ENCODE results near the gene BRCC3. TPM values are rescaled to one million over a fixed set of nuclear protein-coding genes. Genes with fewer than 3 reads are reported as not detected.

BRCC3 gene
- total and polyA plus RNA-seq, 2 of the 13 experiments (the other 11 are each of a cell fraction or from before 2014, with no cell fraction given), result 19.8 to 24.3 TPM

GRCh38 chrX:155134255-155134654, 62.9 kb downstream of the BRCC3 start:
- H3K36me3 ChIP-seq (replicated peaks in 1 of 2; ENCODE audit: control insufficient read depth in 1 of 2, insufficient read depth in 2 of 2, low read length in 2 of 2), result no peaks in the 10 kb centered on the region
- H3K4me1 ChIP-seq (ENCODE audit: insufficient read depth, low read length), result no peaks in the 10 kb centered on the region
- no peak overlapping the region for H3K4me3 ChIP-seq (replicated peaks in 1 of 3; ENCODE audit: insufficient read depth in 1 of 3, low read depth in 2 of 3, low read length in 3 of 3)
- no peak for ATAC-seq
- FAIRE-seq, result no peak
- 21% methylated on average over 3 of the region's 4 CpGs for WGBS (ENCODE audit: low lambda C conversion rate)
- in situ Hi-C loops (cut with HindIII; ENCODE audit: extremely low pct_ligation_motif_present, low pct_unique_long_range_greater_than_20kb), result no loop called here
- no peak overlapping the region for H3K9ac ChIP-seq (ENCODE audit: insufficient read depth, low read depth, low read length)
- intact Hi-C loops (cut with micrococcal nuclease; ENCODE audit: unreplicated experiment), result no loop called here
- BruUV-seq (replicated peaks), result no TSS peak
- no peaks in the 10 kb centered on the region for H3K79me2 ChIP-seq (ENCODE audit: insufficient read depth, low read length)
- no peak overlapping the region for H2AFZ ChIP-seq (ENCODE audit: low read length)
- no peak for DNase-seq (ENCODE audit: low spot score)
- H3K27me3 ChIP-seq (ENCODE audit: control insufficient read depth in 1 of 2, insufficient read depth in 2 of 2, low read length in 2 of 2), result no peaks in the 10 kb centered on the region
- TF ChIP-seq, protein P1, sequence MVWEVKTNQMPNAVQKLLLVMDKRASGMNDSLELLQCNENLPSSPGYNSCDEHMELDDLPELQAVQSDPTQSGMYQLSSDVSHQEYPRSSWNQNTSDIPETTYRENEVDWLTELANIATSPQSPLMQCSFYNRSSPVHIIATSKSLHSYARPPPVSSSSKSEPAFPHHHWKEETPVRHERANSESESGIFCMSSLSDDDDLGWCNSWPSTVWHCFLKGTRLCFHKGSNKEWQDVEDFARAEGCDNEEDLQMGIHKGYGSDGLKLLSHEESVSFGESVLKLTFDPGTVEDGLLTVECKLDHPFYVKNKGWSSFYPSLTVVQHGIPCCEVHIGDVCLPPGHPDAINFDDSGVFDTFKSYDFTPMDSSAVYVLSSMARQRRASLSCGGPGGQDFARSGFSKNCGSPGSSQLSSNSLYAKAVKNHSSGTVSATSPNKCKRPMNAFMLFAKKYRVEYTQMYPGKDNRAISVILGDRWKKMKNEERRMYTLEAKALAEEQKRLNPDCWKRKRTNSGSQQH (CRISPR knock-in tag; IDR thresholded peaks at IDR 0.05; ENCODE audit: low read depth), result no peak
- no peak for TF ChIP-seq ZNF841 (CRISPR knock-in tag; IDR thresholded peaks at IDR 0.05; ENCODE audit: borderline replicate concordance)
- no peak for TF ChIP-seq ZNF136 (CRISPR knock-in tag; IDR thresholded peaks at IDR 0.05; ENCODE audit: low read depth)
- TF ChIP-seq TFE3 (CRISPR knock-in tag; IDR thresholded peaks at IDR 0.05), result no peak
- no peak for TF ChIP-seq ZZZ3 (CRISPR knock-in tag; IDR thresholded peaks at IDR 0.05; ENCODE audit: borderline replicate concordance)
- TF ChIP-seq NR1H2 (CRISPR knock-in tag; IDR thresholded peaks at IDR 0.05; ENCODE audit: borderline replicate concordance, low read depth), result no peak
- H3K27ac ChIP-seq (ENCODE audit: extremely low read length, insufficient read depth, low read length), result no peak overlapping the region
- H4K20me1 ChIP-seq (ENCODE audit: insufficient read depth, low read length), result no peaks in the 10 kb centered on the region
- no peak overlapping the region for H3K4me2 ChIP-seq (ENCODE audit: low read depth, low read length)
- CTCF ChIA-PET (ENCODE audit: low intra/inter-chr PET ratio, low total read pairs), result no interaction called here
- H3K9me3 ChIP-seq (ENCODE audit: low read length), result no peaks in the 10 kb centered on the region
- POLR2A ChIA-PET, result no interaction called here

Measured in HepG2 (cell line).